GM19467 (cell line): Measurements from ENCODE around the gene SLC17A8.
A peak's percentile ranks its signal among the peaks of the same experiment; 100 is the strongest.
"Not testable (repeated sequence)": the region's sequence is repeated elsewhere in the genome, so short reads cannot be mapped to it uniquely, and the experiment has no call there.

Experiments used
- ATAC-seq: cut with Tn5 transposase; IDR thresholded peaks from one replicate; pipeline ENCODE4 v1.9.1; 2021; ENCODE audit warnings: mild to moderate bottlenecking, moderate library complexity; ENCODE audit not compliant: unreplicated experiment

Gene SLC17A8

DNA sequence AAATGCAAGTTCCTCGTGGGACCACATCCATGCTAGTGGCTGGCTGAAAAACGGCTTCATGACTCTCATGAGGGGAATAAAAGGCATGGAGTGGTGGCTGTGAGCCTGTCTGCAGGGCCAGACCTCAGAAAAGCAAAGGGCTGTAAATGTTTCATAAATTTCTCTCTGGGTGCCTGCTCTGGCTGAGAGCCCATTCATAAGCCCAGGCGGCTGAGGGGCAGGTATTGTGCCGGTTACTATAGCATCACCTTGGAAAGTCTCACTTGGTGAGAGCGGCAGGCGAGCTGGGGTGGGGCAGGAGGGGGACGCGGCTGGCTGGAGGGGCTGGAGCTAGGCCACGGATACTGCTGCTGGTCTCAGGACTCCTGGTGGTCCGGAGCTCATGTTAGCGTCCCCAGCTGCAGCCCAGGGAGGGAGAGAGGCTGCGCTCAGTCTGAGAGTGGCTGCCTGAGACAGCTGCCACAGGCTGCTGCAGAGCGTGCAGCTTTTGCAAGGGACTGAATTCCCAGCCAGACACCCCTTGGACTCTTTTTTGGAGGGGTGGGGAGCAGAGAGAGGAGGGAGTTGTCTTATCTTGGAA is at the start of gene SLC17A8:
Gene SLC17A8, plus strand, starts transcription at position 431 of the 580 bp plus-strand sequence. CDS start 318 bp downstream, outside the sequence.
- no peak for ATAC-seq

DNA sequence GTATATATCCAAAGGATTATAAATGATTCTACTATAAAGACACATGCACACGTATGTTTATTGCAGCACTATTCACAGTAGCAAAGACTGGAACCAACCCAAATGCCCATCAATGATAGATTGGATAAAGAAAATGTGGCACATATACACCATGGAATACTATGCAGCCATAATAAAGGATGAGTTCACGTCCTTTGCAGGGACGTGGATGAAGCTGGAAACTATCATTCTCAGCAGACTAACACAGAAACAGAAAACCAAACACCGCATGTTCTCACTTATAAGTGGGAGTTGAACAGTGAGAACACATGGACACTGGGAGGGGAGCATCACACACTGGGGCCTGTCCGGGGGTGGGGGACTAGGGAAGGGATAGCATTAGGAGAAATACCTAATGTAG is 48.7 kb upstream of the SLC17A8 start:
- not testable (repeated sequence) for ATAC-seq

DNA sequence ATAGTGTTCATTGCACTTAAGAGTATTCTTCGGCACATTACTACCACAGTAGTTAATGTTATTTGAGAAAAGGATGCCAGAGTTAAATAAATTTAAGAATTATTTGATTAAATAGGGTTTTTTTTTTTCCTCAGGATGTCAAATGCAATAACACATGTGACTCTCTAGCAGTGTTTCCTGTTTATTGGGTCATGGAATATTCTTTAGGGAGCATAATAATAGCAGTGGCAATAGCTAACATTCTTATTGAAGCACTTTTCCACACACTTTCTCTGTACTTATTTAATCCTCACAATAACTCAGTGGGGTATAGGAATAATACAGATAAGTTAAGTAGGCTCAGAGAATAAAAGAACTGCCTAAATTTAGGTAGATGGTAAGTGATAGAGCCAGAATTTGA is 45.6 kb upstream of the SLC17A8 start:
- ATAC-seq = no peak

- no peak for ATAC-seq
Measured at GRCh38 chr12:100317371-100317770, 39.5 kb upstream of the SLC17A8 start.

GRCh38 chr12:100324498-100324897 is 32.4 kb upstream of the SLC17A8 start:
- no peak for ATAC-seq

DNA sequence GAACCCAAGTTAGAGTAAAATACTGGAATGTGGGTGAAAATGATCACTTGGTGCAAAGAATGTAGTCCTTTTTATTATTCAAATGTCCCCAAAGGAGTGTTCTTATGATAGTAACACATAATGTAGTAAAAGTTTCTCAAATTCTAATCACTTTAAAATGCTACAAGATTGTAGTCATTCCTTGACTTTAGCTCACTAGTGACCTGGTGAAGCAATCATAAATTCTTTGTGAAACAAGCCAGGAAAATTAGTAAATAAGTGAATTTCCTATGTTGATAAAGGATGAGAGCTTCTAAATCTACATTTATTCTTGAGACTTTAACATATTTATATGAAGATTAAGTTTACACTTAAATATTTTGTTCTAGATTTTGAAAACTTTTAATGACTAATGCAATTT is 30.7 kb upstream of the SLC17A8 start:
- no peak for ATAC-seq

- ATAC-seq = peak; percentile 77
Measured at GRCh38 chr12:100329800-100330199, 27.1 kb upstream of the SLC17A8 start.

DNA sequence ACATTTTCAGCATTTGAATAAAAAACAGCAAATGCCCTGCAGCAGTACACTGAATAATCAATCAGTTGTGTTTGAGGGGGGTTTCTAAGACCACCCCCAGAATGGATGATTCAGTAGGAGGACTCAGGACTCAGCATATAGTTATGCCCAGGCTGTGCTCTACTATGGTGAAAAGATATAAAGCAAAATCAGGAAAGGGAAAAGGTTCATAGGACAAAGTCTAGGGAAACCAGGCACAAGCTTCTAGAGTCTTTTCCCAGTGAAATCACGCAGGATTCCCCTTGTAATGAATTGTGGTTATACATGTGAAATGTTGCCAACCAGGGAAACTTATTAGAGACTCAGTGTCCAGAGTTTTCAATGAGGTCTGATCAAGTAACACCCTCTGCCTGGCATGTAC is 25.0 kb upstream of the SLC17A8 start:
- no peak for ATAC-seq

GRCh38 chr12:100332852-100333251 is 24.0 kb upstream of the SLC17A8 start:
- ATAC-seq = no peak

DNA sequence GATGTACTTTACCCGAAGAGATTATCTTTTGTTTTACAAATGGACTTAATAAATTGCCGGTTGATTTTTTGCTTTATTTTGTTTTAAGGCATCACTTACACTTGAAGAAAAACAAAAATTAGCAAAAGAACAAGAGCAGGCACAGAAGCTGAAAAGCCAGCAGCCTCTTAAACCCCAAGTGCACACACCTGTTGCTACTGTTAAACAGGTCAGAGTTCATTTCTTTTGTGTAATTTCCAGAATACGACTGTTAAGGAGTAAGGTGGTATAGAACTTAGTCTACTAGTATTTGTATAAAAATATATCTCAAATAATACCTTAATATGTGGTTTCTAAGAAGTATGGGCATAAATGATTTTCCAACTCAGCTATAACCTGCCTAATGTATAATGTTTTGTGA is 19.6 kb upstream of the SLC17A8 start:
- no peak for ATAC-seq

GRCh38 chr12:100337727-100338126 is 19.1 kb upstream of the SLC17A8 start:
- no peak for ATAC-seq

DNA sequence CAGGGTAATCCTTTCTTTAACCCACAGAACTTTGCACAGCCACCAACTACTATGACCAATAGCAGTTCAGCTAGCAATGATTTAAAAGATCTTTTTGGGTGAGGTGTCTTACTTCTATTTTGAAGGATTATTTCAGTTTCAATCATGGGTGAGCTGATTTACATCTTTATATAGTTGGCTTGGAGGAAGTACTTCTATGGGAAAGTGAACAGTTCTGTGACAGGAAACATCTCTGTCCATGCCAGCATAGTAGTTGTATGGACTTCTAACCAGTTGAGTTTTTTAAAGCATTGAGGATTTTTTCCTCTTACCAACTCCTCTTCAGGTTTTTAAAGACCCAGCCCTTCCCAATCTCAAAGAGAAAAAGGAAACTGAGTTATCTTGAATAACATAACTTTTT is 17.8 kb upstream of the SLC17A8 start:
- no peak for ATAC-seq

GRCh38 chr12:100342897-100343296 is 14.0 kb upstream of the SLC17A8 start:
- not testable (repeated sequence) for ATAC-seq

DNA sequence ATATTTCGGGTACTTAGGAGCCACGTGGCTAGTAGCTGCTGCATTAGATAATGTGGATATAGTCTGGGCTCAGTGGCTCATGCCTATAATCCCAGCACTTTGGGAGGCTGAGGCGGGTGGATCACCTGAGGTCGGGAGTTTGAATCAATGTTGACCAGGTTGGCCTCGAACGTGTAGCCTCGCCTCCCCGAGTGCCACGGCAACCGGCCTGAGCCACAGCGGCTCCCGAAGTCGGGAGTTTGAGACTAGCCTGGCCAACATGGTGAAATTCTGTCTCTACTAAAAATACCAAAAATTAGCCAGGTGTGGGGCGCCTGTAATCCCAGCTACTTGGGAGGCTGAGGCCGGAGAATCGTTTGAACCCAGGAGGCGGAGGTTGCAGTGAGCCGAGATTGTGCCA is 12.5 kb upstream of the SLC17A8 start:
- ATAC-seq = not testable (repeated sequence)

DNA sequence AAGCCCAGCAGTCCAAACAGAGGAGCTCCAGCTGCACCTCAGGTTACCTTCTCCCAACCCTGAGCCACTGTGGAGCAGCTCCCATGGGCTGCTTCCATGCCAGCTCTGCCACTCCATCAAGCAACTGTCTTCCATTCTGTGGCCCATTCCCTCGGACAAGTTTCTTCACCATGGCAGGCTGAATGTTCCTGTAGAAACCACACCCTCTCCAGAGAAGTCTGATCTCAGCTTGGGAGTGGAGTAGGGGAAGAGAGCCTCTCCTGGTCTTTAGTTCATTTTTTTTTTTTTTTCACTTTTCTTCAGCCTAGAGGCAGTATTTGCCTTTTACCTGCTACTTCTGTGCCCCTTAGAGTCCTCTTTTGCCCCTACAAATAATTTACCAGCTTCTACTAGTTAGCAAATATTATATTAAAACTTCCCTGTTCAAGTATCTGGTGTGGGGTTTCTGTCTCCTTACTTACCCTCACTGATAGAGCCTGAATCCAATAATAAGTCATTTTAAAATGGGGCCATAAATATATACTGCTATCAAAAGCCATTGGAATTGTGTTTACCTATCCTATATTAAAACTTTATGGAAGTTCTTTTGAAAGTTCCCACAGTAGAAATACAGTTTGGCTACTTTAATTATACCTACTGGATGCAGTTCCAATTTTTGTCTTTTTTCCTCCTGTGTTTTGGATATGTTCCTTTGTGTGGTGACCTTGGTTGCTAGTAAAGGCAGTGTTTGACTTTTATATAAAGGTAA is 11.7 kb upstream of the SLC17A8 start:
- ATAC-seq = no peak

DNA sequence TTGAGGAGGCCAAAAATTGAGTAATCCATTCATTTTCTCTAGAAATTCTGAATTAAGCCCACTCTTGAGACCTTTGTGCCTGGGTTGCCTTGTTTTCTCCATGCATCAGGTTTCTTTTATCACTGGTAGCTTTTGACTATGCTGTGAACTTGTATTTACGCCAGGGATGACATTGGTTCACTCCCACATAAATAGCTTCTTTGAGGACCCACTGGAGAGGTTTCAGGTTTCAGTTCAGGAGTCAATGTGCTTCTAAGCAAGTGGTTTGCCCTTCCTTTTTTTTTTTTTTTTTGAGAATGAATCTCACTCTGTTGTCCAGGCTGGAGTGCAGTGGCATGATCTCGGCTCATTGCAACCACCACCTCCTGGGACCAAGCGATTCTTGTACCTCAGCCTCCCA is 10.2 kb upstream of the SLC17A8 start:
- ATAC-seq = no peak

DNA sequence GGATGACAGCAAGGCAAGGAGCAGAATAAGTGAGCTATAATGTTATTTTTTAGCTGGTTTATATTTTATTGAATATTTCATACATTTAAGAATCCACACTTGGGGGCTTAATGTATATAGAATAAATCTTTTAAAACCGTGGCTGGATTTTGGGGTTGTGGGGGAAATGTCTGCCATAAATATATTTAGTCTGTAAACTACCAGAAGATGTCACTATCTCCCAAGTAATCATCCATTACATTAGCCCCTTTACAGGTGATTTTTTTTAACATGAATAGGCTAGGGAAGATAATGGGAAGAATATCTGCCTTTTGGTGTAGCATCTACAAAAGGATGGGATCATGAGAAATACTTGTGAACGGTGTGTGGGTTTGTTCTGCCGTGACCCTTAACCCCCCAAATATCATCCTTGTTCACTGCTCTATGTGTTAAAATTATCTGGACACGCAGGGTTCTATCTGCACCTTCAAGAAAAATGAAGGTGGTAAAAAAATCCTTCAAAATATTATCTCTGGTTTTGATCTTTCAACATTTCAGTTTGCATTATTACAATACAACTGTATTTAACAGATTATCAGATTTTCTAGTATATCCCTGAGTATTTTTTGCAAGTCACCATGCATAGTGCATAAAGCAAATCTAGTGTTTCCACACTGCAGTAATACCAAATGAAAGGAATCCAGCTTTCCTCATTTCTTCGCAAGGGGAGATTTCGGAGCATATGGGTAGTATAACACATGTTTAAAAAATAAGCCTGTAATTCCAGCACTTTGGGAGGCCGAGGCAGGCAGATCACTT is 8.0 kb upstream of the SLC17A8 start:
- ATAC-seq = no peak

GRCh38 chr12:100359248-100359647 is 2.4 kb downstream of the SLC17A8 start:
- ATAC-seq = no peak

DNA sequence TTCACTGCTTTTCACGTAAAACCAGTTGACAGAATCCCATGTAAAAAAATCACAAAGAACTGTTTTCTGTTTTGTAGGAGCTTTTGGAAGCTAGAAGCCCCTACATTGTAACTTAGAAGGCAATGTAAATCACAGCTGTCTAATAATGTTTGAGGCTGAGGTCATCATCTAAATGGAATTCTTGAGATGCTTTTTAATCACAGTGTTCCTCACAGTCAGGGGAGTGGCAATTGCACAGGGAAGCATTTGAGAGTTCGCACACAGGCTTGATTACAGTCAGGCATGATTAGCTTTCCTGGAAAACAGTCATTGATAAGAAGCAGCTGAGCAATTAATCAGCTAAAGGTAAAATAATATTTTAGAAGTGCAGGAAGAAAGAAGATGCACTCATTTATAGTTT is 2.9 kb downstream of the SLC17A8 start:
- ATAC-seq = no peak

DNA sequence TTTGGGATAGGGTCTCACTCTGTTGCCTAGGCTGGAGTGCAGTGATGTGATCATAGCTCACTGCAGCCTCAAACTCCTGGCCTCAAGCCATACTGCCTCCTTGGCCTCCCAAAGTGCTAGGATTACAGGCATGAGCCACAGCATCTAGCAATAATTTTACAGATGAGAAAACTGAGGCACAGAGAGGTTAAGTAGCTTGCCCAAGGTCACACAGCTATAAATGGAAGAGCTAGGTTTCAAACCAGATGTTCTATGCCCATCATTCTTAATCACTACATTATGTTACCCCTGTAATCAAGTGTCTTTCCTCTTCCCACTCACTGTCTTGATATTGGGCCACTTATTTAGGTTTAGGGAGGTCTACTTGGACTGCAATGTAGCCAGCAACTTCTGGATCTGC is 3.6 kb downstream of the SLC17A8 start:
- no peak for ATAC-seq

GRCh38 chr12:100364324-100364723 is 7.5 kb downstream of the SLC17A8 start:
- ATAC-seq = no peak

- no peak for ATAC-seq
Measured at GRCh38 chr12:100365411-100365810, 8.5 kb downstream of the SLC17A8 start.
